K562 (cell line): Measurements from ENCODE around the gene MIEF1. TPM values are rescaled to one million over a fixed set of nuclear protein-coding genes. Genes with fewer than 3 reads are reported as not detected.
A peak's percentile ranks its signal among the peaks of the same experiment; 100 is the strongest.

Experiments used
- BCL6 ChIP-seq: fragments of 250-450 bp; sonication (Bioruptor Pico); IDR thresholded peaks from 2 replicates; pipeline ENCODE4 v1.4.0; 2020
- CBX2 ChIP-seq: fragments of 200-600 bp; sonication (generic); IDR thresholded peaks from one replicate; pipeline ENCODE4 v1.6.1; 2012; ENCODE audit warnings: mild to moderate bottlenecking, low read length, inconsistent platforms; ENCODE audit not compliant: insufficient read depth, poor library complexity, severe bottlenecking
- CBX8 ChIP-seq: fragments of 200-600 bp; sonication (generic); IDR thresholded peaks from 2 replicates; pipeline ENCODE4 v1.6.1; 2012; ENCODE audit warnings: borderline replicate concordance, mixed run types, low read depth, mild to moderate bottlenecking, moderate library complexity, mixed read lengths, low read length, control low read depth, inconsistent platforms; ENCODE audit not compliant: poor library complexity, severe bottlenecking; ENCODE audit errors: extremely low read depth
- CC2D1A ChIP-seq: fragments of 450-650 bp; IDR thresholded peaks from 2 replicates; pipeline ENCODE4 v1.6.1; 2017; ENCODE audit warnings: mild to moderate bottlenecking
- ELF2 ChIP-seq: fragments of 250-450 bp; sonication (Bioruptor Pico); IDR thresholded peaks from 2 replicates; pipeline ENCODE4 v1.5.0; 2021; ENCODE audit warnings: mild to moderate bottlenecking
- ETV6 ChIP-seq, 3 experiments: fragments of 150-350 bp in 1 of 3; sonication (generic) in 1 of 3; formaldehyde crosslinking in 1 of 3; IDR thresholded peaks; 2 replicates each; pipeline versions ENCODE4 v1.6.1 to v1.8.0; 2014 to 2022; ENCODE audit warnings: borderline replicate concordance in 2 of 3, low read depth in 2 of 3, antibody characterized with exemption in 1 of 3, low read length in 1 of 3, mild to moderate bottlenecking in 1 of 3, missing genetic modification reagents in 1 of 3
- MCM7 ChIP-seq, 2 experiments: fragments of 450-650 bp; IDR thresholded peaks; 2 replicates each; pipeline ENCODE4 v1.6.1; 2016 to 2018
- NBN ChIP-seq: fragments of 450-650 bp; IDR thresholded peaks from 2 replicates; pipeline ENCODE4 v1.6.1; 2016; ENCODE audit warnings: low read depth, mild to moderate bottlenecking
- PHF20 ChIP-seq: fragments of 450-650 bp; IDR thresholded peaks from 2 replicates; pipeline ENCODE4 v1.6.1; 2018; ENCODE audit not compliant: partially characterized antibody
- RBFOX2 ChIP-seq: fragments of 200-400 bp; formaldehyde crosslinking; IDR thresholded peaks from 2 replicates; pipeline ENCODE4 v1.6.1; 2017; ENCODE audit warnings: low read depth, mild to moderate bottlenecking, low read length, moderate library complexity
- RFX7 ChIP-seq: fragments of 250-450 bp; sonication (Bioruptor Pico); IDR thresholded peaks from 2 replicates; pipeline ENCODE4 v1.5.1; 2021; ENCODE audit warnings: mild to moderate bottlenecking
- TAF1 ChIP-seq: IDR thresholded peaks from 2 replicates; pipeline ENCODE4 v1.6.1; 2011; ENCODE audit warnings: mild to moderate bottlenecking, low read length, moderate library complexity; ENCODE audit not compliant: insufficient read depth, control insufficient read depth, severe bottlenecking; ENCODE audit errors: extremely low read depth
- TAF9B ChIP-seq: fragments of 450-650 bp; IDR thresholded peaks from 2 replicates; pipeline ENCODE4 v1.6.1; 2018; ENCODE audit warnings: mild to moderate bottlenecking; ENCODE audit not compliant: partially characterized antibody
- U2AF2 ChIP-seq: fragments of 200-400 bp; formaldehyde crosslinking; optimal IDR thresholded peaks from 2 replicates; pipeline ENCODE3; 2017; ENCODE audit warnings: low read depth, mild to moderate bottlenecking, low read length
- XRCC3 ChIP-seq: fragments of 450-650 bp; IDR thresholded peaks from 2 replicates; pipeline ENCODE4 v1.6.1; 2017; ENCODE audit warnings: mild to moderate bottlenecking, moderate library complexity
- ZNF146 ChIP-seq: IDR thresholded peaks from one replicate; pipeline ENCODE4 v1.6.1; 2018; ENCODE audit warnings: missing compliant biosample characterization; ENCODE audit not compliant: unreplicated experiment
- ZNF347 ChIP-seq: fragments of 450-650 bp; formaldehyde crosslinking; IDR thresholded peaks from 2 replicates; pipeline ENCODE4 v1.4.0; 2020; ENCODE audit warnings: low read depth, mild to moderate bottlenecking, moderate library complexity
- ZNF77 ChIP-seq: fragments of 250-450 bp; sonication (Bioruptor Pico); IDR thresholded peaks from 2 replicates; pipeline ENCODE4 v1.5.0; 2020
- ZNF778 ChIP-seq: fragments of 450-650 bp; formaldehyde crosslinking; IDR thresholded peaks from 2 replicates; pipeline ENCODE4 v1.4.0; 2020; ENCODE audit warnings: mild to moderate bottlenecking, moderate library complexity
- ZNF830 ChIP-seq: fragments of 250-450 bp; sonication (Bioruptor Pico); IDR thresholded peaks from 2 replicates; pipeline ENCODE4 v1.5.0; 2021; ENCODE audit warnings: mild to moderate bottlenecking
- polyA plus RNA-seq, 8 experiments: library from polyadenylated mRNA; depleted of rRNA in 4 of 8; stranded (reverse) in 5 of 8; unstranded in 3 of 8; fragments of >200 nt; fragmentation: Nextera tagmentation in 2 of 8; fragmentation: Illumina TruSeq in 1 of 8; extraction: Ambion mirVana in 2 of 8; extraction: Trizol in 1 of 8; gene quantifications; 2 replicates each; pipeline versions ENCODE4 v1.2.1 to v1.2.3, GENCODE V29; 2011 to 2014; ENCODE audit warnings: inconsistent platforms in 1 of 8, missing spikeins in 1 of 8
- total RNA-seq, 7 experiments: library from RNA; depleted of rRNA in 6 of 7; stranded (reverse); fragments of >200 nt in 6 of 7; fragmentation: Illumina TruSeq in 2 of 7; extraction: Trizol in 2 of 7; gene quantifications; 2 replicates each; pipeline versions ENCODE4 v1.2.1 to v1.2.3, GENCODE V29; 2011 to 2021; ENCODE audit warnings: low replicate concordance in 1 of 7
- TF ChIP-seq, protein P1 (sequence below): fragments of 450-650 bp; formaldehyde crosslinking; IDR thresholded peaks from 2 replicates; pipeline ENCODE4 v1.4.0; 2020; ENCODE audit warnings: mild to moderate bottlenecking, moderate library complexity
- TF ChIP-seq, protein P2 (sequence below): sonication (generic); formaldehyde crosslinking; IDR thresholded peaks from 2 replicates; pipeline ENCODE4 v1.8.0; 2022; ENCODE audit warnings: missing genetic modification reagents, mild to moderate bottlenecking, moderate library complexity, borderline replicate concordance
- TF ChIP-seq, protein P3 (sequence below), 3 experiments: IDR thresholded peaks in 2 of 3; conservative IDR thresholded peaks in 1 of 3; 2 replicates each; pipeline ENCODE4 v1.5.1; 2011 to 2012; ENCODE audit warnings: low read length in 3 of 3, mild to moderate bottlenecking in 3 of 3, control low read depth in 2 of 3, improper control_type of control experiment in 1 of 3, inconsistent platforms in 1 of 3, low read depth in 1 of 3, mixed read lengths in 1 of 3, moderate library complexity in 1 of 3; ENCODE audit not compliant: insufficient read depth in 2 of 3
- TF ChIP-seq, protein P4 (sequence below): sonication (generic); formaldehyde crosslinking; IDR thresholded peaks from 2 replicates; pipeline ENCODE4 v1.8.0; 2022; ENCODE audit warnings: missing genetic modification reagents, mild to moderate bottlenecking, borderline replicate concordance

MIEF1 gene
- total and polyA plus RNA-seq, 9 of the 15 experiments (the other 6 are each of a cell fraction or from before 2014, with no cell fraction given): 10.9 to 51.8 (median 25.5) TPM

DNA sequence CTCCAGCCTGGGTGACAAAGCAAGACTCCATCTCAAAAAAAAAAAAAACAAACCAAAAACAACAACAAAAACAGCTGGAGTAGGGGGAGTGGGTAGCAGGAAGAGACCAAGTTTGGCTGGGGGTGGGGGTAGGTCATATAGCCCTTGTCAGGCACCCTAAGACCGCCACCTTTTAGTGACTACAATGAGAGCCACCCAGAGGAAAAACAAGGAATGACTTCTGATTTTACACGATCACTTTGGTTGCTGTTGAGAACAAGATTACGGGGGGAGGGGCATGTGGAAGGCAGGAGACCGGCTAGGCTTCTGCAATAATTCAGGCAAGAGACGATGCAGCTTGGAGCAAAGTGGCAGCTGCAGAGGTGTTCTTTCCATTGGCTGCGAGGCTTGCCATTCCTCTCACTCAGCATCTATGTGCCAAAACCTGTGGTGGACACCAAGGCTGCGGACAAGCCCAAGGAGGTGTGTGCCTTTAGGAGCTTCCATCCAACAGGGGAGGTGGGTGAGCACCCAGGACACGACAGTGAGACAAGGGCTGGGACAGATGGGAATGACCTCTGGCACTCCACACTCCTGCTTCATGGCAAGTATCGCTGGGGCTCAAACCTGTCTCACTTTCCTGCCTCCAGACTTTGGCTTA lies 28.7 kb downstream of the MIEF1 start (continued):
- TF ChIP-seq RFX7 (CRISPR knock-in tag) (no peak), PHF20 (no peak), ZNF778 (no peak), ZNF830 (CRISPR knock-in tag) (no peak), U2AF2 (no peak), MCM7 (IDR thresholded peaks at IDR 0.05) (no peak), ETV6 (IDR thresholded peaks at IDR 0.05; ENCODE audit: borderline replicate concordance in 1 of 2, low read depth in 2 of 2, low read length in 1 of 2) (no peak), ETV6 (CRISPR knock-in tag; IDR thresholded peaks at IDR 0.05; ENCODE audit: borderline replicate concordance) (no peak), ZNF77 (CRISPR knock-in tag) (no peak), CC2D1A (0 out of 2 replicates have a peak, but pooled peaks have one; percentile 19), XRCC3 (no peak), RBFOX2 (0 out of 2 replicates have a peak, but pooled peaks have one; percentile 29), ZNF146 (no peak), TAF1 (peak; percentile 15), CBX8 (no peak), ZNF347 (CRISPR knock-in tag) (no peak), NBN (0 out of 2 replicates have a peak, but pooled peaks have one; percentile 31), TAF9B (no peak), BCL6 (CRISPR knock-in tag) (no peak), ELF2 (CRISPR knock-in tag) (no peak), CBX2 (no peak)
- TF ChIP-seq, protein P1, sequence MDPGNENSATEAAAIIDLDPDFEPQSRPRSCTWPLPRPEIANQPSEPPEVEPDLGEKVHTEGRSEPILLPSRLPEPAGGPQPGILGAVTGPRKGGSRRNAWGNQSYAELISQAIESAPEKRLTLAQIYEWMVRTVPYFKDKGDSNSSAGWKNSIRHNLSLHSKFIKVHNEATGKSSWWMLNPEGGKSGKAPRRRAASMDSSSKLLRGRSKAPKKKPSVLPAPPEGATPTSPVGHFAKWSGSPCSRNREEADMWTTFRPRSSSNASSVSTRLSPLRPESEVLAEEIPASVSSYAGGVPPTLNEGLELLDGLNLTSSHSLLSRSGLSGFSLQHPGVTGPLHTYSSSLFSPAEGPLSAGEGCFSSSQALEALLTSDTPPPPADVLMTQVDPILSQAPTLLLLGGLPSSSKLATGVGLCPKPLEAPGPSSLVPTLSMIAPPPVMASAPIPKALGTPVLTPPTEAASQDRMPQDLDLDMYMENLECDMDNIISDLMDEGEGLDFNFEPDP: no peak
- TF ChIP-seq, protein P2, sequence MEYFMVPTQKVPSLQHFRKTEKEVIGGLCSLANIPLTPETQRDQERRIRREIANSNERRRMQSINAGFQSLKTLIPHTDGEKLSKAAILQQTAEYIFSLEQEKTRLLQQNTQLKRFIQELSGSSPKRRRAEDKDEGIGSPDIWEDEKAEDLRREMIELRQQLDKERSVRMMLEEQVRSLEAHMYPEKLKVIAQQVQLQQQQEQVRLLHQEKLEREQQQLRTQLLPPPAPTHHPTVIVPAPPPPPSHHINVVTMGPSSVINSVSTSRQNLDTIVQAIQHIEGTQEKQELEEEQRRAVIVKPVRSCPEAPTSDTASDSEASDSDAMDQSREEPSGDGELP (CRISPR knock-in tag): 0 out of 2 replicates have a peak, but pooled peaks have one; percentile 24
- TF ChIP-seq, protein P3, sequence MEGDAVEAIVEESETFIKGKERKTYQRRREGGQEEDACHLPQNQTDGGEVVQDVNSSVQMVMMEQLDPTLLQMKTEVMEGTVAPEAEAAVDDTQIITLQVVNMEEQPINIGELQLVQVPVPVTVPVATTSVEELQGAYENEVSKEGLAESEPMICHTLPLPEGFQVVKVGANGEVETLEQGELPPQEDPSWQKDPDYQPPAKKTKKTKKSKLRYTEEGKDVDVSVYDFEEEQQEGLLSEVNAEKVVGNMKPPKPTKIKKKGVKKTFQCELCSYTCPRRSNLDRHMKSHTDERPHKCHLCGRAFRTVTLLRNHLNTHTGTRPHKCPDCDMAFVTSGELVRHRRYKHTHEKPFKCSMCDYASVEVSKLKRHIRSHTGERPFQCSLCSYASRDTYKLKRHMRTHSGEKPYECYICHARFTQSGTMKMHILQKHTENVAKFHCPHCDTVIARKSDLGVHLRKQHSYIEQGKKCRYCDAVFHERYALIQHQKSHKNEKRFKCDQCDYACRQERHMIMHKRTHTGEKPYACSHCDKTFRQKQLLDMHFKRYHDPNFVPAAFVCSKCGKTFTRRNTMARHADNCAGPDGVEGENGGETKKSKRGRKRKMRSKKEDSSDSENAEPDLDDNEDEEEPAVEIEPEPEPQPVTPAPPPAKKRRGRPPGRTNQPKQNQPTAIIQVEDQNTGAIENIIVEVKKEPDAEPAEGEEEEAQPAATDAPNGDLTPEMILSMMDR (IDR thresholded peaks at IDR 0.05 in 2 of 3, conservative IDR thresholded peaks at IDR 0.05 in 1 of 3; ENCODE audit: insufficient read depth in 2 of 3, low read depth in 1 of 3, low read length in 3 of 3): peak; percentile 51 to 57 (median 51)
- TF ChIP-seq, protein P4, sequence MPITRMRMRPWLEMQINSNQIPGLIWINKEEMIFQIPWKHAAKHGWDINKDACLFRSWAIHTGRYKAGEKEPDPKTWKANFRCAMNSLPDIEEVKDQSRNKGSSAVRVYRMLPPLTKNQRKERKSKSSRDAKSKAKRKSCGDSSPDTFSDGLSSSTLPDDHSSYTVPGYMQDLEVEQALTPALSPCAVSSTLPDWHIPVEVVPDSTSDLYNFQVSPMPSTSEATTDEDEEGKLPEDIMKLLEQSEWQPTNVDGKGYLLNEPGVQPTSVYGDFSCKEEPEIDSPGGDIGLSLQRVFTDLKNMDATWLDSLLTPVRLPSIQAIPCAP (CRISPR knock-in tag): no peak
